D341Med (cell line): ENCODE data around the gene VOPP1.

Experiments
- DNase-seq: peaks from one replicate; pipeline ENCODE4 v3.0.0; 2012; ENCODE audit warnings: low spot score

VOPP1 gene

GRCh38 chr7:55554038-55554437, 18.3 kb downstream of the VOPP1 start:
- no peak for DNase-seq

GRCh38 chr7:55553024-55553345, 19.3 kb downstream of the VOPP1 start:
- DNase-seq, result no peak

GRCh38 chr7:55552320-55553023, 19.8 kb downstream of the VOPP1 start:
- no peak for DNase-seq

- no peak for DNase-seq
Observed at GRCh38 chr7:55550841-55551537, 21.3 kb downstream of the VOPP1 start.

- peak; percentile 55 for DNase-seq
Observed at GRCh38 chr7:55550010-55550663, 22.2 kb downstream of the VOPP1 start.

GRCh38 chr7:55549457-55549856, 22.8 kb downstream of the VOPP1 start:
- DNase-seq, result no peak

- no peak for DNase-seq
Observed at GRCh38 chr7:55548295-55548731, 24.0 kb downstream of the VOPP1 start.

- peak; percentile 78 for DNase-seq
Observed at GRCh38 chr7:55546814-55547213, 25.5 kb downstream of the VOPP1 start.

- no peak for DNase-seq
Observed at GRCh38 chr7:55545496-55545895, 26.8 kb downstream of the VOPP1 start.

GRCh38 chr7:55540226-55540858, 32.0 kb downstream of the VOPP1 start:
- no peak for DNase-seq

- DNase-seq, result no peak
Observed at GRCh38 chr7:55539380-55539779, 32.9 kb downstream of the VOPP1 start.

- no peak for DNase-seq
Observed at GRCh38 chr7:55538538-55538937, 33.8 kb downstream of the VOPP1 start.

- DNase-seq, result no peak
Observed at GRCh38 chr7:55537458-55537990, 34.8 kb downstream of the VOPP1 start.

GRCh38 chr7:55536619-55537457, 35.5 kb downstream of the VOPP1 start:
- DNase-seq, result no peak

GRCh38 chr7:55535617-55536016, 36.7 kb downstream of the VOPP1 start:
- no peak for DNase-seq

GRCh38 chr7:55534916-55535590, 37.2 kb downstream of the VOPP1 start:
- DNase-seq, result no peak

- DNase-seq, result no peak
Observed at GRCh38 chr7:55534262-55534915, 37.9 kb downstream of the VOPP1 start.

- DNase-seq, result no peak
Observed at GRCh38 chr7:55533729-55534080, 38.6 kb downstream of the VOPP1 start.

- DNase-seq, result no peak
Observed at GRCh38 chr7:55533050-55533728, 39.1 kb downstream of the VOPP1 start.
